SK-N-SH (cell line): ENCODE measurements around the gene FAM184B. TPM values are rescaled to one million over a fixed set of nuclear protein-coding genes. Genes with fewer than 3 reads are reported as not detected.

Source experiments
- CTCF ChIA-PET: fragments of 300-600, 350-600 bp; formaldehyde crosslinking; extraction: SDS; loops from one replicate; lab custom pipeline; 2021; lab: Yijun Ruan, JAX
- POLR2A ChIA-PET: fragments of 350-600 bp; sonication (Branson Sonifier 250); formaldehyde crosslinking; extraction: SDS; loops from one replicate; lab custom pipeline; 2020; ENCODE audit warnings: antibody characterized with exemption, inconsistent platforms; lab: Yijun Ruan, JAX
- DNase-seq: peaks from one replicate; pipeline ENCODE4 v3.0.0; 2012
- H2AFZ ChIP-seq: fragments of 200-600 bp; sonication (generic); 2 replicates; pipeline ENCODE4 v1.8.1; 2016; ENCODE audit warnings: antibody characterized with exemption, mild to moderate bottlenecking, low read depth
- H3F3A ChIP-seq: fragments of 200-600 bp; sonication (generic); replicated peaks from 2 replicates; pipeline ENCODE3; 2016; ENCODE audit warnings: antibody characterized with exemption, mild to moderate bottlenecking; ENCODE audit not compliant: insufficient read depth
- H3K27ac ChIP-seq, 2 experiments: fragments of 200-500 bp in 1 of 2; fragments of 200-600 bp in 1 of 2; sonication (Bioruptor generic) in 1 of 2; sonication (generic), shearing (Covaris generic) in 1 of 2; 2 replicates each; pipeline versions ENCODE4 v1.5.1 to v1.6.1; 2014 to 2016; ENCODE audit warnings: low read depth in 2 of 2, inconsistent platforms in 1 of 2, low read length in 1 of 2, mild to moderate bottlenecking in 1 of 2, mixed read lengths in 1 of 2
- H3K27me3 ChIP-seq: fragments of 200-600 bp; sonication (generic), shearing (Covaris generic); 2 replicates; pipeline ENCODE4 v1.6.1; 2016; ENCODE audit warnings: mixed run types; ENCODE audit not compliant: insufficient read depth
- H3K36me3 ChIP-seq, 2 experiments: fragments of 200-500 bp in 1 of 2; fragments of 200-600 bp in 1 of 2; sonication (Bioruptor generic) in 1 of 2; sonication (generic) in 1 of 2; replicated peaks in 1 of 2; 2 replicates each; pipeline versions ENCODE3 to v1.5.1; 2014 to 2016; ENCODE audit warnings: low read length in 1 of 2, mild to moderate bottlenecking in 1 of 2; ENCODE audit not compliant: insufficient read depth in 2 of 2, control insufficient read depth in 1 of 2
- H3K4me1 ChIP-seq, 2 experiments: fragments of 200-500 bp in 1 of 2; fragments of 200-600 bp in 1 of 2; sonication (Bioruptor generic) in 1 of 2; sonication (generic), shearing (Covaris generic) in 1 of 2; 2 replicates each; pipeline versions ENCODE4 v1.5.1 to v1.6.1; 2014 to 2016; ENCODE audit warnings: low read depth in 1 of 2, low read length in 1 of 2, mixed run types in 1 of 2; ENCODE audit not compliant: insufficient read depth in 2 of 2, control insufficient read depth in 1 of 2
- H3K4me2 ChIP-seq: fragments of 200-600 bp; sonication (generic), shearing (Covaris generic); 2 replicates; pipeline ENCODE4 v1.6.1; 2017; ENCODE audit warnings: mixed run types
- H3K4me3 ChIP-seq, 2 experiments: fragments of 200-500 bp in 1 of 2; fragments of 200-600 bp in 1 of 2; sonication (Bioruptor generic) in 1 of 2; sonication (generic), shearing (Covaris generic) in 1 of 2; 2 replicates each; pipeline versions ENCODE4 v1.5.1 to v1.8.1; 2014 to 2016; ENCODE audit warnings: low read depth in 2 of 2, inconsistent platforms in 1 of 2, low read length in 1 of 2, mild to moderate bottlenecking in 1 of 2, mixed read lengths in 1 of 2, moderate library complexity in 1 of 2
- H3K79me2 ChIP-seq: fragments of 200-600 bp; sonication (generic); 2 replicates; pipeline ENCODE4 v1.8.1; 2017; ENCODE audit warnings: mild to moderate bottlenecking; ENCODE audit not compliant: insufficient read depth
- H3K9ac ChIP-seq: fragments of 200-600 bp; sonication (generic); 2 replicates; pipeline ENCODE4 v1.6.1; 2017; ENCODE audit warnings: mixed run types
- H3K9me2 ChIP-seq: fragments of 200-600 bp; sonication (generic); 2 replicates; pipeline ENCODE4 v1.6.1; 2017; ENCODE audit warnings: mixed run types
- H3K9me3 ChIP-seq: fragments of 200-600 bp; sonication (generic); 2 replicates; pipeline ENCODE4 v1.6.1; 2017; ENCODE audit warnings: mixed run types, mild to moderate bottlenecking, moderate library complexity
- H4K20me1 ChIP-seq: fragments of 200-600 bp; sonication (generic); 2 replicates; pipeline ENCODE4 v1.6.1; 2017; ENCODE audit warnings: mild to moderate bottlenecking, mixed run types; ENCODE audit not compliant: insufficient read depth
- ELF1 ChIP-seq: IDR thresholded peaks from 2 replicates; pipeline ENCODE4 v1.4.0; 2012
- EZH2phosphoT487 ChIP-seq: fragments of 200-600 bp; sonication (generic); IDR thresholded peaks from 2 replicates; pipeline ENCODE4 v1.6.1; 2017; ENCODE audit warnings: low read depth, mixed run types, mild to moderate bottlenecking, antibody characterized with exemption, moderate library complexity, borderline replicate concordance
- FOSL2 ChIP-seq: IDR thresholded peaks from 2 replicates; pipeline ENCODE4 v1.4.0; 2012; ENCODE audit warnings: low read depth, mild to moderate bottlenecking, moderate library complexity, borderline replicate concordance
- GATA2 ChIP-seq: sonication (generic); formaldehyde crosslinking; IDR thresholded peaks from 2 replicates; pipeline ENCODE4 v1.5.0; 2020; ENCODE audit warnings: mild to moderate bottlenecking, missing genetic modification reagents
- JUND ChIP-seq: IDR thresholded peaks from 2 replicates; pipeline ENCODE4 v1.4.0; 2012
- MEF2A ChIP-seq: IDR thresholded peaks from 2 replicates; pipeline ENCODE4 v1.4.0; 2012; ENCODE audit warnings: low read depth, borderline replicate concordance
- MXI1 ChIP-seq: IDR thresholded peaks from 2 replicates; pipeline ENCODE4 v1.6.1; 2012; ENCODE audit warnings: mild to moderate bottlenecking, low read depth, low read length, improper control_type of control experiment
- NFIC ChIP-seq: IDR thresholded peaks from 2 replicates; pipeline ENCODE4 v1.4.0; 2012; ENCODE audit warnings: borderline replicate concordance
- SMC3 ChIP-seq: IDR thresholded peaks from 2 replicates; pipeline ENCODE4 v1.6.1; 2012; ENCODE audit warnings: low read depth, low read length, improper control_type of control experiment
- TCF12 ChIP-seq: IDR thresholded peaks from 2 replicates; pipeline ENCODE4 v1.4.0; 2012
- TEAD4 ChIP-seq: IDR thresholded peaks from 2 replicates; pipeline ENCODE4 v1.4.0; 2012; ENCODE audit warnings: mild to moderate bottlenecking, borderline replicate concordance; ENCODE audit not compliant: insufficient read depth
- WGBS: methylation state at CpG from one replicate; pipeline ENCODE4 v1.1.6; 2017; ENCODE audit warnings: low lambda C conversion rate; 5-methylcytosine and 5-hydroxymethylcytosine counted together
- polyA plus RNA-seq, 3 experiments: library from polyadenylated mRNA; depleted of rRNA; stranded (reverse); fragments of >200 nt; gene quantifications; 2 replicates each; pipeline ENCODE4 v1.2.3, GENCODE V29; 2012
- TF ChIP-seq, protein P1 (sequence below): fragments of 200-600 bp; sonication (generic); IDR thresholded peaks from 2 replicates; pipeline ENCODE4 v1.6.1; 2017; ENCODE audit warnings: antibody characterized with exemption, mild to moderate bottlenecking, moderate library complexity
- TF ChIP-seq, protein P2 (sequence below): IDR thresholded peaks from 2 replicates; pipeline ENCODE4; 2012

Gene FAM184B
- polyA plus RNA-seq, 1 of the 3 experiments (the other 2 are of a cell fraction): not detected

DNA sequence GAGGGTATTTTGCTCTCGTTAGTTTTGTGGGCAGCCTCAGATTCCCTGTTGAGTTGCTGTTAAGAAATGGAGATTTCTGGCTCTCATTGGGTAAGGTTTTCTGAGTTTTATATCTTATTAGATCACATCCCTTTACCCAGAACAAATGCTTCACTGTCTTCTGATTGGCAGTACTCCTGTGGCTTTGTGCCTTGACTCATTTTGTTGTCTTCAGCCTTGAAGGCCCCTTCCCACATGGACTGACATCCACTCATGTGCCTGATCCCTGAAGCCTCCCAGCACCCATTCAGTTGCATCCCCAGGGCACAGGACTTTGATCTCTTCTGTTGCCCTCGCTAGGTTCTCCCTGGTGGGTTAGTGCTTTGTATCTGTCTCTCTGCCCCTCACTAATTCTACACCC is 156.6 kb downstream of the FAM184B start:
- Histone ChIP-seq H3K4me3 (no peak overlapping the region), H3K79me2 (peaks cover 38% of the 10 kb centered on the region), H3K9me2 (no peaks in the 10 kb centered on the region), H3K9me3 (no peaks in the 10 kb centered on the region), H3F3A (peaks cover 7% of the 10 kb centered on the region), H3K27ac (no peak overlapping the region)
- WGBS: 96% methylated on average over 2 of the region's 2 CpGs
- CTCF ChIA-PET: interaction anchor here (1.3 kb wide), 1 partner anchor 75 kb away, joined by 3 read pairs; no protein-coding TSS in a partner anchor
- TF ChIP-seq TEAD4 (no peak), NFIC (no peak), EZH2phosphoT487 (no peak), SMC3 (no peak), MXI1 (no peak), JUND (no peak), GATA2 (no peak)
- TF ChIP-seq, protein P1, sequence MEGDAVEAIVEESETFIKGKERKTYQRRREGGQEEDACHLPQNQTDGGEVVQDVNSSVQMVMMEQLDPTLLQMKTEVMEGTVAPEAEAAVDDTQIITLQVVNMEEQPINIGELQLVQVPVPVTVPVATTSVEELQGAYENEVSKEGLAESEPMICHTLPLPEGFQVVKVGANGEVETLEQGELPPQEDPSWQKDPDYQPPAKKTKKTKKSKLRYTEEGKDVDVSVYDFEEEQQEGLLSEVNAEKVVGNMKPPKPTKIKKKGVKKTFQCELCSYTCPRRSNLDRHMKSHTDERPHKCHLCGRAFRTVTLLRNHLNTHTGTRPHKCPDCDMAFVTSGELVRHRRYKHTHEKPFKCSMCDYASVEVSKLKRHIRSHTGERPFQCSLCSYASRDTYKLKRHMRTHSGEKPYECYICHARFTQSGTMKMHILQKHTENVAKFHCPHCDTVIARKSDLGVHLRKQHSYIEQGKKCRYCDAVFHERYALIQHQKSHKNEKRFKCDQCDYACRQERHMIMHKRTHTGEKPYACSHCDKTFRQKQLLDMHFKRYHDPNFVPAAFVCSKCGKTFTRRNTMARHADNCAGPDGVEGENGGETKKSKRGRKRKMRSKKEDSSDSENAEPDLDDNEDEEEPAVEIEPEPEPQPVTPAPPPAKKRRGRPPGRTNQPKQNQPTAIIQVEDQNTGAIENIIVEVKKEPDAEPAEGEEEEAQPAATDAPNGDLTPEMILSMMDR: no peak
- TF ChIP-seq, all 33 proteins: peak for 0
- no peak overlapping the region for H2AFZ ChIP-seq
- H3K27me3 ChIP-seq: no peaks in the 10 kb centered on the region
- POLR2A ChIA-PET: no interaction called here
- H3K9ac ChIP-seq: no peak overlapping the region
- peaks cover 16% of the 10 kb centered on the region for H4K20me1 ChIP-seq
- H3K4me1 ChIP-seq: no peaks in the 10 kb centered on the region; a peak in 1 of 4 replicates
- H3K4me2 ChIP-seq: no peak overlapping the region
- peaks cover 69 to 80% of the 10 kb centered on the region in 2 experiments for H3K36me3 ChIP-seq
- DNase-seq: no peak

DNA sequence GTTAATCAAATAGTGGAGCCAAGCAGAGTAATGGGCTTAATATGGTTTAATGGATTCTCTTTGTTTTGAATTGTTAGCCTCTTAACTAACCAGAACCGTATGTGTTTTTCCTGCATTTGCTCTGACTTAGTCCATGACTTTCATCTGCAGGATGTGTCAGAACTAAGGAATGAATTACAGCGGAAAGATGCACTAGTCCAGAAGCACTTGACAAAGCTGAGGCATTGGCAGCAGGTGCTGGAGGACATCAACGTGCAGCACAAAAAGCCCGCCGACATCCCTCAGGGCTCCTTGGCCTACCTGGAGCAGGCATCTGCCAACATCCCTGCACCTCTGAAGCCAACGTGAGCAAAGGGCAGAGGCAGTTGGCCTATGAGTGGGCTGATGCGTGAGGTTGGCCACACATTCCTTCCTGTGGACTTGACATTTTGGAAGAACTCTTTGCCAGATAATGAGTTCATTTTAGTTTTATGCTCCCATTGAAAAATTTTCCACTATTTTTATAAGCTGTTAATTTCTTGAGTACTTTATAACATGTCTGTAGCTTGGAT is 157.9 kb downstream of the FAM184B start:
- WGBS: 66% methylated on average over 4 of the region's 7 CpGs
- peaks cover 29% of the 10 kb centered on the region for H4K20me1 ChIP-seq
- H3K36me3 ChIP-seq: peaks cover 73 to 78% of the 10 kb centered on the region in 2 experiments
- peaks cover 0 to 7% of the 10 kb centered on the region in 2 experiments; a peak in 2 of 4 replicates for H3K4me1 ChIP-seq
- H3K4me2 ChIP-seq: no peak overlapping the region
- H3K9me3 ChIP-seq: no peaks in the 10 kb centered on the region
- no peaks in the 10 kb centered on the region for H3K27me3 ChIP-seq
- peaks cover 51% of the 10 kb centered on the region for H3K79me2 ChIP-seq
- no peak for TF ChIP-seq NFIC
- peak; percentile 51; the same call in 1 of the 2 replicates for TF ChIP-seq TCF12
- TF ChIP-seq ELF1: no peak
- TF ChIP-seq MEF2A: no peak
- TF ChIP-seq, protein P2, sequence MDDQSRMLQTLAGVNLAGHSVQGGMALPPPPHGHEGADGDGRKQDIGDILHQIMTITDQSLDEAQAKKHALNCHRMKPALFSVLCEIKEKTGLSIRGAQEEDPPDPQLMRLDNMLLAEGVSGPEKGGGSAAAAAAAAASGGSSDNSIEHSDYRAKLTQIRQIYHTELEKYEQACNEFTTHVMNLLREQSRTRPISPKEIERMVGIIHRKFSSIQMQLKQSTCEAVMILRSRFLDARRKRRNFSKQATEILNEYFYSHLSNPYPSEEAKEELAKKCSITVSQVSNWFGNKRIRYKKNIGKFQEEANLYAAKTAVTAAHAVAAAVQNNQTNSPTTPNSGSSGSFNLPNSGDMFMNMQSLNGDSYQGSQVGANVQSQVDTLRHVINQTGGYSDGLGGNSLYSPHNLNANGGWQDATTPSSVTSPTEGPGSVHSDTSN: no peak
- TF ChIP-seq FOSL2: 0 out of 2 replicates have a peak, but pooled peaks have one; percentile 6
- H3K4me3 ChIP-seq: no peak overlapping the region
- H2AFZ ChIP-seq: no peak overlapping the region
- ChIA-PET POLR2A (interaction anchor here (0.7 kb wide), 1 partner anchor 176 kb away, joined by 3 read pairs; no protein-coding TSS in a partner anchor), CTCF (interaction anchor here (0.6 to 1.2 kb wide), 3 partner anchors 9 to 41 kb away, joined by 3 to 4 read pairs (median 4); no protein-coding TSS in a partner anchor)
- H3K9me2 ChIP-seq: no peaks in the 10 kb centered on the region
- no peak overlapping the region for H3K9ac ChIP-seq
- H3F3A ChIP-seq: peaks cover 12% of the 10 kb centered on the region
- DNase-seq: no peak
- no peak overlapping the region for H3K27ac ChIP-seq
